T follicular helper cell (primary cell): ENCODE data around the gene CLCN1.
"Not testable (repeated sequence)": the region's sequence is repeated elsewhere in the genome, so short reads cannot be mapped to it uniquely, and the experiment has no call there.

Source experiments
- DNase-seq: peaks from one replicate; pipeline ENCODE4 v3.0.0-alpha.2; 2020; ENCODE audit warnings: low read depth
- total RNA-seq, 2 experiments: gene quantifications; one replicate each; lab custom pipeline; 2026; lab: John Stamatoyannopoulos, UW

CLCN1 gene
- total RNA-seq, result 0 to 0.17 reads per million in 2 experiments

DNA sequence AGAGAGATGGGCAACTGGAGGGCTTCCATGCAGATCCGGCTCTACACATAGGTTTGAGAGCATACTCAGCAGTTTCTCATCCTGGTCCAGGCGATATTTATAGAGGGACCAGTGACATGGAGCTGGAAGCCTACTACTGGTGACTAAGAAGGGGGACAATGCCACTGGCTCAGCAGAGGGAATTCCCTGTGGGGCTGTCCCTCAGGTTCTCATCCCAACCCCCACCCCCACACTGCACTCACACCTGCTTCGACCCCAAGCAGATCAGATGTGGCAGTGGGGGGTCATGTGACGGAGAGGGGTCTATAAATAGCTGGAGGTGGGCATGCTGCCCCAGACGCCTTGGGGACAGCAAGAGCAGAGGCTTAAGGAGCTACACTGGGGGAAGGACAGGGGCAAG lies at the start of gene CLCN1:
Gene CLCN1 (plus strand): TSS at position 336 of the 400 bp plus-strand sequence. CDS start 102 bp downstream, outside the sequence.
- no peak for DNase-seq

DNA sequence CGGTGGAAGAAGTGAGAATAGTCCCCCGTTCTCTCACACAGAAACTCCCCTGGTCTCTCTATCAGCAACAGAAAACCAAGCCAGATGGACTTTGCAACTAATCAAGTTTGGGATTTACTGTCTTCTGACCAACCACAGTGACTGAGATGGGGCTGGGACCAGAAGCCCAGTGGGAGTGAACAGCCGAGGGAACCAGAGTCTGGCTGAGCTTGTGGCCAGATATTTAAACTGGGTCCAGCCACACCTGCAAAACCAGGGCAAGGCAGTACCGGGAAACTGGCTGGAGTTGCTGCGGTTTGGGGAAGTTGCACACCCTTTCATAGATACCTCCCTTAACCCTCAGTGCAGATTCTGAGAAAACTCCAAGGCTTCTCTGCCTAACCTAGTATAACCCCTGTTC lies 46.7 kb upstream of the CLCN1 start:
- no peak for DNase-seq

DNA sequence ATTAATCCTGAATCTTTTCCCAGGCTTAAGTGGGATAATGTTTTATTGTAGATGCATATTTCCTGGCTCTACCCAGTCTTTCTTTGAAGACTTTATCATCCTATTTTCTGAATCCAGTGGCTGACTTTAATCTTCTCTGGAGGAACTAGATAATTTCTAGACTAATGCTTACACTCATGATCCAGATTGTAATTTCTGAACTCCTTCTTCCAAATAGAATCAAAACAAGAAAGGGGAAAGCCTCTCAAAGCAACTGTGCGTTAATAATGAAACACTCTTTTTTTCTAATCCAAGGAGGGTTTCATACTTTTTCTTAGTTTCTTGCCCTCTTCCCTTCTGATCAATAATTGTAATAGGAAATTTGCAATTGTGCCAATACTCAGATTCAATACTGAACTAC lies 44.7 kb upstream of the CLCN1 start:
- no peak for DNase-seq

DNA sequence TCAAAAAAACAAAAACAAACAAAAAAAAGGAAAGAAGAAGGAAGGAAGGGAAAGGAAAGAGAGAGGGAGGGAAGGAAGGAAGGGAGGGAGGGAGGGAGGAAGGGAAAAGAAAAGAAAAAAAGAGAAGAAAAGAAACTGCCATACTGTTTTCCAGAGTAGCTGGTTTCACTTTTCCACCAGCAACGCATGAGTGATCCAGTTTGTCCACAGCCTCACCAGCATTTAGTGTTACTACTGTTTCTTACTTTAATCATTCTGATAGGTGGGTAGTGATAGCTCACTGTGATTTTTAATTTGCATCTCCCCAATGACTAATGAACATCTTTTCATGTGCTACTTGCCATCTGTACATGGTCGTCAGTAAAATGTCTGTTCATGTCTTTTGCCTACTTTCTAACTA lies 43.0 kb upstream of the CLCN1 start:
- no peak for DNase-seq

DNA sequence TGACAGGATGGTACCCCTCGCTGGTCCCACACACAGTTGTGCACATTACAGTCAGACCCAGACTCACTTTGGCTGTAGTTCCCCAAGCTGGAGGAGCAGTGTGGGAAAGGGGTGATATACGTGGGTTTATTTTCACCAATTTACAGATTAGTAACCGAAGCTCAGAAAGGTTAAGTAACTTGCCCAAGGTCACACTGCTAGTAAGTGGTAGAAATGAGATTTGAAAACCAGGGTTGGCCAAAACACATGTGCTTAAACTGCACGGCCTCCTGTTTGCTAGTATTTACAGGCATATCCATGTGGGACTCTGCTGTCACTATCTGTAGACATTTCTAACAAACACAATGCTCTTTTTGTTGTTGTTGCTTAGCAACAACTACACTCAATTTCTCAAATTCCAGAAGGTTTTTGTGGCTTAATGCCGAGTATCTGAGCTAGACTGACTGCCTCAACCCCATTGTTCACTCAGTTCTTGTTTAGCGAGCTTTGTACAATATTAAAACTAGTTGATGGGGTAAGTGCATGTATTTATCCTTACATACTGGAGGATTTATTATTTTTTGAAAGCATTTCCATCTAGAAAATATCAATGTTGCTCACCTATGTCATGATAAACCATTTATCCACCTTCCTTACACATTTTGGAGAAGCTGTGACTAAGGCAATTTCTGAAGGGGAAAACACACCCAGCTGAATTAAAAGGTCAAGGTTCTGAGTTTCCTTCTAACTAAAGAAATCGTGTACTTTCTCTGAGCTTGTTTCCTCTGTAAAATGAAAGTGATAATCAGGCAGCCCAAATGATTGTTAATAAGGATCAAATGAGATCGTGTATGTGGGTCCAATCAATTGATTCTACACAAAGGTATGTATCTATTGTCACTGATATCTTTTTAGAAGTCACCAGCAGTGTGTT lies 36.5 kb upstream of the CLCN1 start:
- DNase-seq, result no peak

DNA sequence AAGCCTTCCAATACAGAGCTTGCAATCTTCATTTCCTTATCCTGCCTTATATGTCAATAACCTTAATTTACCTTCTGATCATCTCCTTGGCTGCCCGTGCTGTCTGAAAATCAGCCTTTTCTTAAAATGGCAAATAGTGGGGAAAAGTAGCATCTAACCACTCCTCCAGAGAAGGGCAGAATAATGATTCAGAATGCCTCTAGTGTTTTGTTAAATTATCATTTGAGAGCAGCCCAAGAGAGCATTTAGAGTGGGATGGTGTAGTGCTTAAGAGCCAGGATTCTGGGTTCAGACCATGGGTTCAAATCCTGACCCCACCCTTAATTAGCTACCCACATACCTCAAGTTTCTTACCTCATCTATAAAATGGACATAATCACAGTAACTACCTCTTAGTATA lies 35.8 kb upstream of the CLCN1 start:
- no peak for DNase-seq

DNA sequence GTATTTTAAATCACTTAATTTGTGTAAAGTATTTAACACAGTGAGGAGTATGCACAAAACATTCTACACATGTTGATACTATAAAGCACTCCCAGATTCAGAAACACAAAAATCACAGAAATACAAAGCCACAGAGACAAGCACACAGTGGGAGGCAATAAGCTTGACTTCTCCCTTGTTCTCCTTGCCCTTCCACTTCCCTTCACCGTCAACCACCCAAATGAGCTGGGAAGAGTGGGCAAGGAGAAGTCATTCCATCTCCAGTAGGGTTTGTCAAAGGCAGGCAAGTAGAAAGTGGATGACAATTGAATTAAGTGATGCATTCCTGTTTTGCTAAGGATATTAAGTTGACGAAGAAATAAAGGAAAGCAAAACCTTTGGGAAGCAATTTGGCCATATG lies 35.3 kb upstream of the CLCN1 start:
- no peak for DNase-seq

DNA sequence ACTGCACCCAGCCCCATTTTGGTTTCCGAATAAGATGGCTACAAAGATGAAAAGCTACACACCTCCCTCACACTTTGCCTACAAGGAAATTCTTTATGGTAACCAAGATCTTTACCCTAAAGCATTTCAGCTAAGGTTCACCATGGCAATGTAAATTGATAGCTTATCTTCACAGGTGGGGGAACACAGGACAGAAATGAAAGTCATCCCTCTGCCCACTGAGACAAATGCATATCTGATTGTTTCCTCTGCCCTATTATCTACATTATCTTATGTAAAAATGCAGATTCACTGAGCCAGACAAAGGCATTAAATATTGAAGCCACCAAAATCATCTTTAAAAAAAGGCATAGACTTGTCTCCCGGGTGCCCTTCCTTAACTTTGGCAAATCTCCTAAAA lies 34.4 kb upstream of the CLCN1 start:
- DNase-seq, result no peak

DNA sequence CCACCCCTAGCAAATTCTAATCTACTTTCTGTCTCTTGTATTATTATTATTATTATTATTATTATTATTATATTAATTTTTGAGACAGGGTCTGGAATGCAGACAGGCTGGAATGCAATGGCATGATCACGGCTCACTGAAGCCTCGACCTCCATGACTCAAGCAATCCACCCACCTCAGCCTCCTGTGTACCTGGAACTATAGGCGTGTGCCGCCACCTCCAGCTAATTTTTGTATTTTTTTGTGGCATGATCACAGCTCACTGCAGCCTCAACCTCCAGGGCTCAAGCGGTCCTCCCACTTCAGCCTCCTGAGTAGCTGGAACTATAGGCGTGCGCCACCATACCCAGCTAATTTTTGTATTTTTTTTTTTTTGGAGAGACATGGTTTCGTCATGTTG lies 33.8 kb upstream of the CLCN1 start:
- DNase-seq, result no peak

DNA sequence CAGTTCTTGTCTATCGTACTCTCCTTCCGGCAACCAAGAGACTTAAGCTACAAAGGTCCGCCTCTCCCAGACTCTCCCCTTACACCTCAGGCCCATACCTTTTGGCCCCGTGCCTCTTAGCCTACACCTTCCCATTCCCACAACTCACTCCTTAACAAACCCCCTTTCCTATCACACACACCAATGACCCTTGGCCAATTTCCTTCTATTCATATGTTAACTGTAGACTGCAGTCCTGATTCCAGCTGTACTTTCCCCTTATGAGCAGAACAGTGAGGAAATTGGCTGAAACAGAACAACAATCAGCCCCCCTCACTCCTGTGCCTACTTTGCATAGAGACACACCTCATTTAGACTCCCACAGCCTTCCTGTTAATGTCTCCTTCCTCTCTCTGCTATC lies 32.5 kb upstream of the CLCN1 start:
- no peak for DNase-seq

DNA sequence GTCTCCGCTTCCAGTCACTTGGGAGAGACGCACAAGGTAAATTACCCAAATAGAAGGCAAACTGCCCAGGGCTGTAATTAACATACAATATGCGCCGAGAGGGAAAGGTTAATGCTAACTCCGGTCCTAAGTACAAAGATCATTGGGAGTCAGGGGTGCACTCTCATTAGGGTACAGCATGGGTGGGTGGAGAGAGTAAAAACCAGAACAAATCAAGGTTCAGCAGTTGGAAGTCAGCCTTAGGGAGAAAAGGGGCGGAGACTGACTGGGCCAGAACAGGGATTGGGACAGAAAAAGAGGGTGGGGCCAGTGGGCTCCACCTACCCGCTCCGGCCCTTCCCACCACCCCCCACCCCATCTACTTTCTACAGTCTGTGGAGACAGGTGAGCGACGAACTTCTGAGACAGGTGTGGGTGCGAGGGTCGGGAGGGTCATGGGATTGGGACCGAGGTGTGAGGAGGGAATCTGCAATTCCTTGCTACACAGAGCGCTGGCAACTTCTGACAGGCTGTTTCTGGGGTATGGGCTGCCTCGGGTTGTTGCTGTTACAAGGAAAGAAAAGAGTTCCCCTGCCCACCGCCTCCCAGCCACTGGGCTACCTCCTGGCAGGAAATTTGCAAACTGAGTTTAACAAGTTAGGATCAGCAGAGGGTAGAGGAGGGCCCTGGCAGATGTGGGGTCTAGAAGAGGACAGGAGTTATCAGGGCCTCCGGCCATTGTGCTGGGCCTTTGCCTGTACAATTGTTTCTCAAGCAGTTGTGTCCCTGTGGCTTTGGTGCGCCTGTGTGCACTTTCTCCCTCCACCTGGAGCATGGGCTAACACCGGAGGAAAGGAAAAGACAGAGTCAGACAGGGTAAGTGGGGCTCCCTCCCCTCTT lies 31.1 kb upstream of the CLCN1 start, which contains the start of gene TMEM139:
Gene TMEM139 (plus strand): TSS at position 368 of the 879 bp plus-strand sequence. CDS start 1,000 bp downstream, outside the sequence.
- no peak for DNase-seq

DNA sequence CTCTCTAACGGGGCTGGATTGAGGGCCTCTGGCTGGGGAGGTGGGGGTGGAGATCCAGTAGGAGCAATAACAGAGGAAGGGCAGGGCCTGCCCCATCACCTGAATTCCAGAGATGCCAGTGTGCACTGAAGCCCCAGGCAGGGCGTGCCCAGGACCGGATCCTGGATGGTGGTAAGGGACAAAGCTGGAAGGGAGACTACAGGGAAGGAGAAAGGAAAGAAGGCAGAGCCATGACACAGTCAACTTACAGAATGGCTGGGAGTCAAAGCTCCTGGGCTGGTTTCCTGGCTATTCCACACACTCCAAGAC lies 30.5 kb upstream of the CLCN1 start:
- DNase-seq, result no peak

DNA sequence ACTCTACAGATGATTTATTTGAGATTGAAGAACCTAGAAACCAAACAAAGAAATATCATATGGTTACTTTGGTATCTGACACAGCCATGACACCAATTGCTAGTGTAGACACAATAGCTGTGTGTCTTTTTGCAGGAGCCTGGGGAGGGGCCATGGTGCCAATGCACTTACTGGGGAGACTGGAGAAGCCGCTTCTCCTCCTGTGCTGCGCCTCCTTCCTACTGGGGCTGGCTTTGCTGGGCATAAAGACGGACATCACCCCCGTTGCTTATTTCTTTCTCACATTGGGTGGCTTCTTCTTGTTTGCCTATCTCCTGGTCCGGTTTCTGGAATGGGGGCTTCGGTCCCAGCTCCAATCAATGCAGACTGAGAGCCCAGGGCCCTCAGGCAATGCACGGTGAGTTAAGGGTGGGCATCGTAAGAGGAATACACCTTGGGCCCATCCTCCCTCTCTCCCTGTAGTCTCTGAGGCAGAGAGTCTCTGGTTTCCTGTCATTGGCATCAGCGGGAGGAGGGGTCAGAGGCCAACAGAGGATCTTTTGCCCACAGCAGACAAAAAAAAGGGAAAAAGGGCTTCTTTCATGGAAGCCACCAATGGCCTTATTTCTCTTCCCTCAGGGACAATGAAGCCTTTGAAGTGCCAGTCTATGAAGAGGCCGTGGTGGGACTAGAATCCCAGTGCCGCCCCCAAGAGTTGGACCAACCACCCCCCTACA lies 29.9 kb upstream of the CLCN1 start:
- DNase-seq, result no peak

DNA sequence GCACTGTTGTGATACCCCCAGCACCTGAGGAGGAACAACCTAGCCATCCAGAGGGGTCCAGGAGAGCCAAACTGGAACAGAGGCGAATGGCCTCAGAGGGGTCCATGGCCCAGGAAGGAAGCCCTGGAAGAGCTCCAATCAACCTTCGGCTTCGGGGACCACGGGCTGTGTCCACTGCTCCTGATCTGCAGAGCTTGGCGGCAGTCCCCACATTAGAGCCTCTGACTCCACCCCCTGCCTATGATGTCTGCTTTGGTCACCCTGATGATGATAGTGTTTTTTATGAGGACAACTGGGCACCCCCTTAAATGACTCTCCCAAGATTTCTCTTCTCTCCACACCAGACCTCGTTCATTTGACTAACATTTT lies 29.4 kb upstream of the CLCN1 start:
- no peak for DNase-seq

DNA sequence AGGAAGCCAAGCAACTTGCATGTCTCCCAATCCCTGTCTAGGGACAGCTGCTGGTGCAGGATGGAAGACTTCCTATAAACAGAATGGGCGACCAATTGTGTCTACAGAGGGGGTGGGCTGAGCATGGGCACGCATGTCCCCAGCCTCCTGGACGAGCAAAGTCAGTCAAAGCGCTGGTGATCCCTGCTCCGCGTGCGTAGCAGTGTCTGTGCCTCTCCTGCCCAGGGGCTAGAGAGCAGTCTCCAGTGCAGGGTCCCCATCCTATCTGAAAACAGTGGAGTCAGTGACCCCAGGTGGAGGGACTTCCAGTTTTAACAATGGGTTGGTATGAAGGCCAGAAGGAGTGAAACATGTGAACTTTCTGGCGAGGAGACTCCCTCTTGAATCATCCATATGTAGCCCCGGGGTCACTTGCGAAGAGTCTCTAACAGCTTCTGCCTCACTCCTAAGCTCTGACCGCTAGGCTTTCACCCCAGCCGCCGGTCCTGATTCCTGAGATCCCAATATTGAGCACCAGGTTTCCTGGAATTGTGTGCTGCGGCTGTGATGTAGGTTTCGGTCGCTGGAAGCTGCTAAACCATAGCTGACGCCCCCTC lies 28.5 kb upstream of the CLCN1 start:
- DNase-seq, result no peak

DNA sequence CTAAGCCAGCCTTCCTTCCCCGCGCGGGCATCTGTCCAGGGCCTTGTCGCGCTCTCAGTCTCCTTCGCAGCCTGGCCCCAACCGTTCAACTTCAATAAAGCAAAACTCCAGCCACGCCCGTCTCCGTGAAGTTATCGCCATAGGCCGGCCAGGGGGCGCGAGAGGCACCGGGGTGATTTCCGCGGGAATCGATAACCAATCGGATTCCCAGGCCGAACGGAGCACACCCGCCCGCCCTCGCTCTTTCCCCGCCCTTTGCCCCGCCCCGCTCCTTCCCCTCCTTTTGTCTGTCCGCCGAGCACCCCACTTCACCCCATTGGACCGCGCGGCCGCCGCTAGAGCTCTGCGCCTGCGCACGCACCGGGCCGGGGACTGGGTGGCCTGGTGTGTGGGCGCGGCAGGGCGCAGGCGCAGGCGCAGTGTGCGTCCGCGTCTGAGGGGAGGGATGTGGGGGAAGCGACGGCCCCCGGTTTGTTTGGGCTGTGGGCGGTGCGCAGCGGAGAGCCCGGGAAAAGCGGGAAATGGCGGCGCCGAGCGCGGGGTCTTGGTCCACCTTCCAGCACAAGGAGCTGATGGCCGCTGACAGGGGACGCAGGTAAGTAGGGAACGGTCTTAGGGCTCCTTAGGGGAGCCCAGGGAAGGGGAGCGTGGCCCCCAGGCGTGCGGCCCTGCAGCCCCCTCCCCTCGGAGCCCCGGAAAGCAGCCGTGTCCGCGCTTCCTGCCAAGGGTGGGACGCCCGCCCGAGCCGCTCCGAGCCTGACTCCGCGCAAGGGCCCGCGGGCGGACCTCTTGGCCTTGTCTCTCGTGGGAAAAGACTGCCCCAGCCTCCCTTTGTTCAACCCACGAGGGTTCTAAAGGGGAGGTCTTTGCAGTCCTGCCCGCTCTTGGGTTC lies 27.7 kb upstream of the CLCN1 start, which contains the start of gene CASP2:
Gene CASP2 (plus strand): TSS at position 417 of the 892 bp plus-strand sequence. CDS start 105 bp downstream, at position 522.
- peak; percentile 98 for DNase-seq

DNA sequence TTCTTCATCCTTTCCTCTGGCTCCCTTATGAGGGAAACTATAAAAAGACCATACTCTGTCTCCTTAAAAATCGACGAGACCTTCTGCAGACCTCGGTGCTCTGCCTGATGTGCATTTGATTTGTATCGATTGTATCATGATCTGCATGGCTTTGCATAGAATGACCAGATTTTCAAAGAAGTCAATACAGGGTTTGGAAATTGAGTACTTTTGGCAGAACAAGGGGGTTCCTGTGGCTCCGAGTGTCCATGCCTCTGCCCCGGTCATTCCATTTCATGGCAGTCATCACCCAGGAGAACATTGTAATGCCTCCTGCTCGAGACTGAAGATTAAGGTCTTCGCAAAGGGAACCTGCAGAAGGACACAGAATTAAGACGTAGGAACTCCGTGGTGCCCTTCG lies 27.1 kb upstream of the CLCN1 start:
- DNase-seq, result no peak

DNA sequence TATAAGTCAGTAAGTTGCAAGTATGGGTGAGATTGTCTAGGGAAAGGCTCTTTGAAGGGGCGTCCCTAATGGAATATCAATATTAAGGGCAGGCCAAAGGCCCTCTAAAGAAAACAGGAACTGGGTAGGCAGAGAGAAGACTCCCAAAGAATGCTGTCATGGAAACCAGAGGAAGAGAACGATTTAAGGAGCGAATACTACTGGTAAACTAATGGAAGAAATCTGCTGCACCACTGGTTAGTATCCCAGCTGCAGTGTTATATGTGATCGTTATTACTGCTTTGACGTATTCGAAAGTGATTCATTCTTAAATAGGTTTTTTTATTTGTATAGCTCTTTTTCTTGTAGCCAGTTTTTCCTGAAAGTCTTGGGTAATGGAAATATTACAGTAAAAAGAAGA lies 26.5 kb upstream of the CLCN1 start:
- DNase-seq, result no peak

DNA sequence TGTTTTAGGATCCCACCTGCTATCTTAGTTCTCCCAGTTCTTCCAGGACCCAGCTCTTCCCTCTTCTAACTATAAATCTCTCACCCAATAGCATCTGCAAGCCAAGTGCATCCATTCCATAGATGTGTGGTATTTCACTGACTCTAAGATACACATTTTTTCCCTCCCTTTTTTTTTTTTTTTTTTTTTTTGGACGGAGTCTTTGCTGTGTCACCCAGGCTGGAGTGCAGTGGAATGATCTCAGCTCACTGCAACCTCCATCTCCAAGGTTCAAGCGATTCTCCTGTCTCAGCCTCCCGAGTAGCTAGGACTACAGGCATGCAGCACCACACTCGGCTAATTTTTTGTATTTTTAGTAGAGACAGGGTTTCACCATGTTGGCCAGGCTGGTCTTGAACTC lies 26.0 kb upstream of the CLCN1 start:
- not testable (repeated sequence) for DNase-seq

DNA sequence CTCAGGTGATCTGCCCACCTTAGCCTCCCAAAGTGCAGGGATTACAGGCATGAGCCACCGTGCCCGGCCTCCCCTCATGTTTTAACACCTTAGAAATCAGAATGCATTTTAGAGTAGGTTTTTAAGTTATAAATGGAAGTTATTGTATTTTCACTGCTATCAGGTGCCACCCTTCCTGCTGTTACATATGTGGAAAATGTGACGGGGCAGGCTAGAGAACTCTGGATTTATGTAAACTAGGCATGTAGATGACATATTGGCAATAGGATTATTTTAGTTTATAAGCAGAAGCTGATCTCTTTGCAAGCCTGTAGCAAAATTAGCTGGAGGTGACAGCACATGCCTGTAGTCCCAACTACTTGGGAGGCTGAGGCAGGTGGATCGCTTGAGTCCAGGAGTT lies 25.6 kb upstream of the CLCN1 start:
- no peak for DNase-seq

DNA sequence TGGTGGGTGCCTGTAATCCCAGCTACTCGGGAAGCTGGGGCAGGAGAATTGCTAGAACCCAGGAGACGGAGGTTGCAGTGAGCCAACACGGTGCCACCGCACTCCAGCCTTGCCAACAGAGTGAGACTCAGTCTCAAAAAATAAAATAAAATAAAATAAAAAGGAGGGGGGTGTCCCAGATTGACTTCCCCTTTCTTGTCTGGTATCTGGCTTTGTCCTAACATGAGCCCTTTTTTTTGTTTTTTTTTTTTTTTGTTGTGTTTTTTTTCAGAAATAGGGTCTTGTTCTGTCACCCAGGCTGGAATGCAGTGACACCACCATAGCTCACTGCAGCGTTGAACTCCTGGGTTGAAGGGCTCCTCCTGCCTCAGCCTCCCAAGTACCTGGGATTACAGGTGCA lies 23.0 kb upstream of the CLCN1 start:
- DNase-seq, result no peak
